ENCODE results near the gene PILRB.

DNA sequence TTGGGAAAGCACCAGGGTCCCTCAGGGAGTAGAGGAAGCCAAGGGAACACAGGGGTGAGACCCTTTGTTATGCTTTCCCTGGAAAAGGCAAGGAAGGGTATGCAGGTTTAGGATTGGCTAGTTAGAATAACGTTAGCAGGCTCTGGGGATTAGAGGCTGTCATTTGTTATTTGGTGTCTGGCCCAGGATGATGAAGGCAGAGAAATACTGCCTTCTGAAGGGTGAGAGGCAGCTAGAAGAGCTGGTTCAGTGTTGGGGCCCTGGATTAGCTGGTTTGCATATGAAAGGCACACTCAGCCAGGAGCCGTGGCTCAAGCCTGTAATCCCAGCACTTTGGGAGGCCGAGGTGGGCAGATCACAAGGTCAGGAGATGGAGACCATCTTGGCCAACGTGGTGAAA lies 12.4 kb downstream of the PILRB start:
- TF ChIP-seq EP300 (IDR thresholded peaks at IDR 0.05; ENCODE audit: low read depth) (no peak), CTCF (IDR thresholded peaks at IDR 0.05) (no peak)

Data from transverse colon (tissue), 3 donors.